Sigmoid colon (tissue), 4 donors: Measurements from ENCODE around the gene TDRKH.

Source experiments
- CTCF ChIP-seq, 4 experiments: fragments of 450-650 bp in 3 of 4; fragments of 200-600 bp in 1 of 4; IDR thresholded peaks; one replicate each; pipeline ENCODE4 v1.5.1; 2016 to 2019; ENCODE audit warnings: antibody characterized with exemption in 4 of 4, mild to moderate bottlenecking in 3 of 4, moderate library complexity in 2 of 4
- POLR2A ChIP-seq, 2 donors: fragments of 450-650 bp; IDR thresholded peaks; one replicate each; pipeline ENCODE4 v1.6.1; 2016; ENCODE audit warnings: antibody characterized with exemption in 2 of 2, mild to moderate bottlenecking in 2 of 2, moderate library complexity in 2 of 2
- POLR2AphosphoS5 ChIP-seq, 4 donors: sonication (generic); formaldehyde crosslinking; IDR thresholded peaks; one replicate each; pipeline ENCODE4 v1.6.1; 2017; ENCODE audit warnings: antibody characterized with exemption in 4 of 4

- TF ChIP-seq CTCF (IDR thresholded peaks at IDR 0.05) = no peak
- no peak for TF ChIP-seq POLR2A (IDR thresholded peaks at IDR 0.05)
- no peak for TF ChIP-seq POLR2AphosphoS5 (IDR thresholded peaks at IDR 0.05)
Observed at GRCh38 chr1:151779852-151780251, 10.4 kb downstream of the TDRKH start.
